Measurements from ENCODE around the gene AMACR.

Gene AMACR

GRCh38 chr5:34054400-34054729 lies 46.5 kb upstream of the AMACR start:
- TF ChIP-seq CEBPB (IDR thresholded peaks at IDR 0.05) (no peak), FOXM1 (IDR thresholded peaks at IDR 0.05; ENCODE audit: borderline replicate concordance, low read depth) (no peak), TCF12 (IDR thresholded peaks at IDR 0.05; ENCODE audit: low read depth) (no peak), TEAD4 (IDR thresholded peaks at IDR 0.05) (no peak), EP300 (IDR thresholded peaks at IDR 0.05; ENCODE audit: borderline replicate concordance) (no peak), REST (IDR thresholded peaks at IDR 0.05; ENCODE audit: low read depth) (no peak), MAX (IDR thresholded peaks at IDR 0.05) (no peak), EGR1 (IDR thresholded peaks at IDR 0.05) (no peak), USF1 (IDR thresholded peaks at IDR 0.05) (no peak), RAD21 (IDR thresholded peaks at IDR 0.05; ENCODE audit: low read depth) (no peak), CREB1 (IDR thresholded peaks at IDR 0.05; ENCODE audit: low read depth) (no peak), ZBTB7A (IDR thresholded peaks at IDR 0.05; ENCODE audit: low read depth) (no peak), YY1 (IDR thresholded peaks at IDR 0.05; ENCODE audit: low read depth) (no peak), TAF1 (IDR thresholded peaks at IDR 0.05; ENCODE audit: low read depth) (no peak), NFIC (IDR thresholded peaks at IDR 0.05) (no peak)

GRCh38 chr5:34053571-34054399 lies 45.9 kb upstream of the AMACR start:
- TF ChIP-seq EGR1 (IDR thresholded peaks at IDR 0.05) (no peak), ZBTB7A (IDR thresholded peaks at IDR 0.05; ENCODE audit: low read depth) (no peak), FOXM1 (IDR thresholded peaks at IDR 0.05; ENCODE audit: borderline replicate concordance, low read depth) (no peak), TCF12 (IDR thresholded peaks at IDR 0.05; ENCODE audit: low read depth) (no peak), REST (IDR thresholded peaks at IDR 0.05; ENCODE audit: low read depth) (no peak), CREB1 (IDR thresholded peaks at IDR 0.05; ENCODE audit: low read depth) (no peak), USF1 (IDR thresholded peaks at IDR 0.05) (no peak), YY1 (IDR thresholded peaks at IDR 0.05; ENCODE audit: low read depth) (no peak), CEBPB (IDR thresholded peaks at IDR 0.05) (no peak), NFIC (IDR thresholded peaks at IDR 0.05) (no peak), RAD21 (IDR thresholded peaks at IDR 0.05; ENCODE audit: low read depth) (no peak), TAF1 (IDR thresholded peaks at IDR 0.05; ENCODE audit: low read depth) (no peak), EP300 (IDR thresholded peaks at IDR 0.05; ENCODE audit: borderline replicate concordance) (no peak)

- TF ChIP-seq FOXM1 (IDR thresholded peaks at IDR 0.05; ENCODE audit: borderline replicate concordance, low read depth) (no peak), YY1 (IDR thresholded peaks at IDR 0.05; ENCODE audit: low read depth) (no peak), USF1 (IDR thresholded peaks at IDR 0.05) (no peak), NFIC (IDR thresholded peaks at IDR 0.05) (no peak), EGR1 (IDR thresholded peaks at IDR 0.05) (no peak), RAD21 (IDR thresholded peaks at IDR 0.05; ENCODE audit: low read depth) (no peak), ZBTB7A (IDR thresholded peaks at IDR 0.05; ENCODE audit: low read depth) (no peak), TAF1 (IDR thresholded peaks at IDR 0.05; ENCODE audit: low read depth) (no peak), EP300 (IDR thresholded peaks at IDR 0.05; ENCODE audit: borderline replicate concordance) (no peak), TEAD4 (IDR thresholded peaks at IDR 0.05) (no peak), REST (IDR thresholded peaks at IDR 0.05; ENCODE audit: low read depth) (no peak), TCF12 (IDR thresholded peaks at IDR 0.05; ENCODE audit: low read depth) (no peak)
Measured at GRCh38 chr5:34053133-34053532, 45.3 kb upstream of the AMACR start.
